ENCODE results near the gene MUSTN1. TPM values are rescaled to one million over a fixed set of nuclear protein-coding genes. Genes with fewer than 3 reads are reported as not detected.

MUSTN1 gene
- total and polyA plus RNA-seq, 2 donors (not counting 3 experiments of a cell fraction or from before 2014, with no cell fraction given) = 1.1 to 2.2 TPM

- Histone ChIP-seq H3K27me3 (ENCODE audit: control insufficient read depth in 2 of 2, insufficient read depth in 2 of 2, low read length in 2 of 2) (no peaks in the 10 kb centered on the region), H3K4me3 (replicated peaks in 1 of 3; ENCODE audit: insufficient read depth in 1 of 3, low read depth in 1 of 3, low read length in 3 of 3) (no peak overlapping the region), H3K27ac (ENCODE audit: insufficient read depth, low read depth, low read length) (no peak overlapping the region), H3K4me2 (ENCODE audit: insufficient read depth, low read length) (no peak overlapping the region), H3K9me1 (replicated peaks; ENCODE audit: control insufficient read depth, extremely low read depth, insufficient read depth, low read length) (no peaks in the 10 kb centered on the region), H4K20me1 (replicated peaks; ENCODE audit: control insufficient read depth, extremely low read depth, insufficient read depth, low read length) (no peaks in the 10 kb centered on the region), H2AFZ (ENCODE audit: low read depth, low read length) (no peak overlapping the region), H3K9me3 (replicated peaks; ENCODE audit: control insufficient read depth, insufficient read depth, low read length) (no peaks in the 10 kb centered on the region), H3K9ac (replicated peaks; ENCODE audit: extremely low read depth, insufficient read depth, low read length) (no peak overlapping the region), H3K36me3 (ENCODE audit: control insufficient read depth in 2 of 2, extremely low read depth in 1 of 2, insufficient read depth in 2 of 2, low read length in 2 of 2) (no peaks in the 10 kb centered on the region), H3K4me1 (ENCODE audit: control insufficient read depth, extremely low read depth, insufficient read depth, low read length) (no peaks in the 10 kb centered on the region), H3K79me2 (ENCODE audit: control insufficient read depth, insufficient read depth, low read length) (no peaks in the 10 kb centered on the region)
- dilution Hi-C loops (cut with MboI; ENCODE audit: extremely low pct_ligation_motif_present, low sequenced_read_pairs) (no loop called here), intact Hi-C loops (cut with micrococcal nuclease) (no loop called here)
- ChIA-PET POLR2A (no interaction called here), CTCF (interaction anchor here (1.3 to 1.6 kb wide), 2 partner anchors 12 to 55 kb away, joined by 3 to 4 read pairs; no protein-coding TSS in a partner anchor)
- FAIRE-seq (no peak), DNase-seq (ENCODE audit: low read depth, low spot score) (no peak)
- BruUV-seq (replicated peaks) = no TSS peak
- TF ChIP-seq FOS (IDR thresholded peaks at IDR 0.05; ENCODE audit: borderline replicate concordance, insufficient read depth, low read length) (no peak), MYC (IDR thresholded peaks at IDR 0.05; ENCODE audit: low read depth, low read length) (no peak), GATA2 (IDR thresholded peaks at IDR 0.05; ENCODE audit: insufficient read depth, insufficient read length, low read depth, low read length) (no peak), CTCF (IDR thresholded peaks at IDR 0.05; ENCODE audit: extremely low read depth in 1 of 2, insufficient read depth in 1 of 2, low read depth in 1 of 2, low read length in 2 of 2) (no peak), JUN (IDR thresholded peaks at IDR 0.05; ENCODE audit: borderline replicate concordance, insufficient read depth, insufficient read length, low read depth) (no peak), POLR2A (IDR thresholded peaks at IDR 0.05; ENCODE audit: low read depth, low read length) (no peak), EZH2 (IDR thresholded peaks at IDR 0.05; ENCODE audit: borderline replicate concordance, low read depth, low read length, severe bottlenecking) (no peak), POLR2AphosphoS5 (IDR thresholded peaks at IDR 0.05; ENCODE audit: insufficient read depth, low read depth, low read length) (no peak)
- TF ChIP-seq, protein P1, sequence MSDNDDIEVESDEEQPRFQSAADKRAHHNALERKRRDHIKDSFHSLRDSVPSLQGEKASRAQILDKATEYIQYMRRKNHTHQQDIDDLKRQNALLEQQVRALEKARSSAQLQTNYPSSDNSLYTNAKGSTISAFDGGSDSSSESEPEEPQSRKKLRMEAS (IDR thresholded peaks at IDR 0.05; ENCODE audit: insufficient read depth, insufficient read length) = no peak
Measured at GRCh38 chr3:52880474-52880873, 45.7 kb upstream of the MUSTN1 start.
